Measurements from ENCODE around the gene STK32B. TPM values are rescaled to one million over a fixed set of nuclear protein-coding genes. Genes with fewer than 3 reads are reported as not detected.

The STK32B gene
- total and polyA plus RNA-seq, 12 donors = 0.12 to 0.68 (median 0.34) TPM

GRCh38 chr4:5188130-5188529, 136.8 kb downstream of the STK32B start:
- no peaks in the 10 kb centered on the region for H3K4me1 ChIP-seq
- WGBS, 2 donors = 83 to 85% methylated on average over 10 of the region's 10 CpGs
- no peak overlapping the region for H3K27ac ChIP-seq
- H3K4me3 ChIP-seq = no peak overlapping the region
- TF ChIP-seq, protein P1, sequence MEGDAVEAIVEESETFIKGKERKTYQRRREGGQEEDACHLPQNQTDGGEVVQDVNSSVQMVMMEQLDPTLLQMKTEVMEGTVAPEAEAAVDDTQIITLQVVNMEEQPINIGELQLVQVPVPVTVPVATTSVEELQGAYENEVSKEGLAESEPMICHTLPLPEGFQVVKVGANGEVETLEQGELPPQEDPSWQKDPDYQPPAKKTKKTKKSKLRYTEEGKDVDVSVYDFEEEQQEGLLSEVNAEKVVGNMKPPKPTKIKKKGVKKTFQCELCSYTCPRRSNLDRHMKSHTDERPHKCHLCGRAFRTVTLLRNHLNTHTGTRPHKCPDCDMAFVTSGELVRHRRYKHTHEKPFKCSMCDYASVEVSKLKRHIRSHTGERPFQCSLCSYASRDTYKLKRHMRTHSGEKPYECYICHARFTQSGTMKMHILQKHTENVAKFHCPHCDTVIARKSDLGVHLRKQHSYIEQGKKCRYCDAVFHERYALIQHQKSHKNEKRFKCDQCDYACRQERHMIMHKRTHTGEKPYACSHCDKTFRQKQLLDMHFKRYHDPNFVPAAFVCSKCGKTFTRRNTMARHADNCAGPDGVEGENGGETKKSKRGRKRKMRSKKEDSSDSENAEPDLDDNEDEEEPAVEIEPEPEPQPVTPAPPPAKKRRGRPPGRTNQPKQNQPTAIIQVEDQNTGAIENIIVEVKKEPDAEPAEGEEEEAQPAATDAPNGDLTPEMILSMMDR (IDR thresholded peaks at IDR 0.05) = no peak
- no peaks in the 10 kb centered on the region for H3K9me3 ChIP-seq
- H3K36me3 ChIP-seq = no peaks in the 10 kb centered on the region
- DNase-seq = no peak
- no peak for ATAC-seq
- peaks cover 0 to 9% (median 0%) of the 10 kb centered on the region in 7 donors for H3K27me3 ChIP-seq
- intact Hi-C loops (cut with DNase I) = no loop called here

GRCh38 chr4:5191831-5192230, 140.6 kb downstream of the STK32B start:
- Histone ChIP-seq H3K27ac (no peak overlapping the region), H3K36me3 (no peaks in the 10 kb centered on the region), H3K27me3 (peaks cover 0 to 7% (median 0%) of the 10 kb centered on the region in 7 donors), H3K4me1 (no peaks in the 10 kb centered on the region), H3K9me3 (no peaks in the 10 kb centered on the region), H3K4me3 (no peak overlapping the region)
- intact Hi-C loops (cut with DNase I) = no loop called here
- DNase-seq = no peak
- no peak for ATAC-seq
- TF ChIP-seq, protein P1 (IDR thresholded peaks at IDR 0.05) = no peak
- WGBS, 2 donors = 75 to 77% methylated on average over 6 of the region's 6 CpGs

DNA sequence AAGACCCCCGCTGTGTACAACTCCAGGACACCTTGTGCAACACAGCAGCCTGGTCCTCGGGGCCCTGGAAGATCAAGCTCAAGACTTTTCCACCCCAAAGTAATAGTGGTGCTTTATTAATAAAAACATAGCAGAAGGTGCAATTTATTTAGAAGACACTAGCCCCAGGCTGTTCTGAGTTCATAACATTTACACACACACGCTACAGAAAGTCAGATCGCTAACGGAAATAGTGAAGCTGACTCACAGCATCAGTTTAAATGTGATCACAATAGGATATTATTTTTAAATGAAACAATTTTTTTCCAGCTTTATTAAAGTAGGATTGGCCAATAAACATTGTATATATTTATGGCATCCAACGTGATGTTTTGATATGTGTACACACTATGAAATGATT, 141.0 kb downstream of the STK32B start:
- intact Hi-C loops (cut with DNase I) = no loop called here
- Histone ChIP-seq H3K4me1 (no peaks in the 10 kb centered on the region), H3K27me3 (peaks cover 0 to 4% (median 0%) of the 10 kb centered on the region in 7 donors), H3K9me3 (no peaks in the 10 kb centered on the region), H3K27ac (no peak overlapping the region), H3K4me3 (no peak overlapping the region), H3K36me3 (no peaks in the 10 kb centered on the region)
- WGBS, 2 donors = 76 to 86% methylated on average over 6 of the region's 6 CpGs
- no peak for ATAC-seq
- TF ChIP-seq, protein P1 (IDR thresholded peaks at IDR 0.05) = no peak
- DNase-seq = no peak

- Histone ChIP-seq H3K9me3 (no peaks in the 10 kb centered on the region), H3K4me3 (no peak overlapping the region), H3K27ac (no peak overlapping the region), H3K36me3 (no peaks in the 10 kb centered on the region), H3K27me3 (peaks cover 0 to 4% (median 0%) of the 10 kb centered on the region in 7 donors), H3K4me1 (no peaks in the 10 kb centered on the region)
- intact Hi-C loops (cut with DNase I) = no loop called here
- no peak for DNase-seq
- WGBS, 2 donors = 76 to 87% methylated on average over 12 of the region's 12 CpGs
- TF ChIP-seq, protein P1 (IDR thresholded peaks at IDR 0.05) = no peak
- no peak for ATAC-seq
These were observed 141.4 kb downstream of the STK32B start for GRCh38 chr4:5192678-5193077.

Measured in heart right ventricle (tissue), 16 donors.